AG04450 (cell line): ENCODE results near the gene BET1. TPM values are rescaled to one million over a fixed set of nuclear protein-coding genes. Genes with fewer than 3 reads are reported as not detected.

Experiments
- CTCF ChIA-PET: fragments of 300-600, 350-600 bp; formaldehyde crosslinking; extraction: SDS; loops from one replicate; lab custom pipeline; 2022; ENCODE audit warnings: antibody characterized with exemption, inconsistent platforms; lab: Charles Lee
- POLR2A ChIA-PET: fragments of 350-600 bp; formaldehyde crosslinking; extraction: SDS; loops from one replicate; lab custom pipeline; 2021; ENCODE audit warnings: antibody characterized with exemption, inconsistent platforms; lab: Yijun Ruan, JAX
- DNase-seq: peaks from one replicate; pipeline ENCODE4 v3.0.0-alpha.2; 2011; ENCODE audit warnings: low read depth, low spot score
- H3K27ac ChIP-seq: one replicate; pipeline ENCODE4 v1.5.1; 2012; ENCODE audit warnings: low read depth, low read length, control low read depth
- H3K27me3 ChIP-seq: one replicate; pipeline ENCODE4 v1.6.0; 2012; ENCODE audit warnings: low read length; ENCODE audit not compliant: control insufficient read depth, insufficient read depth
- H3K4me3 ChIP-seq: 2 replicates; pipeline ENCODE4 v1.5.1; 2011; ENCODE audit warnings: mild to moderate bottlenecking, low read depth, low read length, control low read depth
- H3K9me3 ChIP-seq: 2 replicates; pipeline ENCODE4 v1.5.1; 2012; ENCODE audit warnings: low read length; ENCODE audit not compliant: control insufficient read depth, insufficient read depth
- CTCF ChIP-seq: IDR thresholded peaks from 2 replicates; pipeline ENCODE4 v1.5.1; 2011; ENCODE audit warnings: low read depth, low read length, control low read depth, inconsistent platforms
- polyA plus RNA-seq: library from polyadenylated mRNA; depleted of rRNA; stranded (reverse); fragments of >200 nt; gene quantifications from 2 replicates; pipeline ENCODE4 v1.2.3, GENCODE V29; 2011

BET1 gene
- polyA plus RNA-seq, 1 experiment = 53.9 TPM

- no peak for TF ChIP-seq CTCF
- Histone ChIP-seq H3K27ac (no peak overlapping the region), H3K9me3 (no peaks in the 10 kb centered on the region), H3K4me3 (no peak overlapping the region), H3K27me3 (no peaks in the 10 kb centered on the region)
- DNase-seq = no peak
- CTCF ChIA-PET = interaction anchor here (0.6 kb wide), 1 partner anchor 75 kb away, joined by 3 read pairs; no protein-coding TSS in a partner anchor
- POLR2A ChIA-PET = no interaction called here
Measured at GRCh38 chr7:93977211-93977950, 26.8 kb downstream of the BET1 start.

- Histone ChIP-seq H3K9me3 (no peaks in the 10 kb centered on the region), H3K27me3 (no peaks in the 10 kb centered on the region), H3K4me3 (no peak overlapping the region), H3K27ac (no peak overlapping the region)
- no peak for DNase-seq
- no peak for TF ChIP-seq CTCF
- ChIA-PET CTCF (interaction anchor here (1.4 kb wide), 1 partner anchor 17 kb away, joined by 4 read pairs; no protein-coding TSS in a partner anchor), POLR2A (no interaction called here)
Measured at GRCh38 chr7:93973134-93973533, 31.0 kb downstream of the BET1 start.

- CTCF ChIA-PET = interaction anchor here (0.8 kb wide), 1 partner anchor 69 kb away, joined by 4 read pairs; no protein-coding TSS in a partner anchor
- no peak for DNase-seq
- Histone ChIP-seq H3K4me3 (no peak overlapping the region), H3K9me3 (no peaks in the 10 kb centered on the region), H3K27me3 (no peaks in the 10 kb centered on the region), H3K27ac (no peak overlapping the region)
- no peak for TF ChIP-seq CTCF
- POLR2A ChIA-PET = no interaction called here
Measured at GRCh38 chr7:93972029-93972725, 32.0 kb downstream of the BET1 start.

- no peak overlapping the region for H3K4me3 ChIP-seq
- ChIA-PET POLR2A (no interaction called here), CTCF (interaction anchor here (0.6 kb wide), 1 partner anchor 254 kb away, joined by 3 read pairs; no protein-coding TSS in a partner anchor)
- H3K27me3 ChIP-seq = no peaks in the 10 kb centered on the region
- DNase-seq = no peak
- no peaks in the 10 kb centered on the region for H3K9me3 ChIP-seq
- no peak for TF ChIP-seq CTCF
- H3K27ac ChIP-seq = no peak overlapping the region
Measured at GRCh38 chr7:93968911-93969620, 35.1 kb downstream of the BET1 start.
